Measurements from ENCODE around the gene BID.

The BID gene

DNA sequence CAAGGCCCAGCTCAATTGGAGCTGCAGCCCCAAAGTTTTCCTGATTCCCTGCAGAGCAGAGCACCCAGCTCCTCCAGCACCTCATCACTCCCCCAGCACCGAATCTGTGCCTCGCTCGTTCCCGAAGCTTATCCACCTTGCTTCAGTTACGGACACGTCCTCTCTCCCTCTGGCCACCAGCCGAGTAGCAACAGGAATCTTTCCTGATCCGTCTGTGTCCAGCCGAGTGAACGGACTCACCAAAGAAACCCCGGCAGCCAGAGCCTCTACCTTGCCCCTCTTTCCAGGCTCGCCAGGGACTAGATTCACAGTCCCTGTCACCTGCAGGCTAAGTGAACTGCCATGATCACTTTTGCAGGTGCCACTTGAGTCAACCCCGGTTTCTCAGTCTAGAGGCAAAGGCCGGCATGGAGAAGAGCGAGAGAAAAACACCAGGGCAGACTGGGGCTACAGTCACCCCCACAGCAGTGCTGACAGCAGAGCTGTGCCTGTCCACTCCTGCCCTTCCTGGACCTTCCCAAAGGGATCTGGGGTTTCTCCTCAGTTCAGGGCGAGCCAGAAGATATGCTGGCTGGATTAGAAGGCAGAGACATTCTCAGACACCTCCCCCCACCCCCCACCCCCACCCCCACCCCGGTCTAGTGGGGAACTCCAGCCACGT is 32.3 kb downstream of the BID start:
- no peaks in the 10 kb centered on the region for H3K27me3 ChIP-seq (replicated peaks; ENCODE audit: control insufficient read depth, insufficient read depth, low read length, poor library complexity, severe bottlenecking)
- no peak for DNase-seq
- H3K4me1 ChIP-seq (ENCODE audit: control insufficient read depth, insufficient read depth, low read length, poor library complexity, severe bottlenecking), result no peaks in the 10 kb centered on the region
- peaks cover 37% of the 10 kb centered on the region for H3K36me3 ChIP-seq (ENCODE audit: control insufficient read depth, insufficient read depth, low read length)
- H3K27ac ChIP-seq (ENCODE audit: insufficient read depth, low read length, poor library complexity, severe bottlenecking), result peak overlapping the region; percentile 42
- no peak overlapping the region for H3K4me3 ChIP-seq (ENCODE audit: insufficient read depth, low read depth, low read length, poor library complexity, severe bottlenecking)
- H3K9me3 ChIP-seq (ENCODE audit: control insufficient read depth, low read length), result no peaks in the 10 kb centered on the region

- no peak for DNase-seq
- peaks cover 47% of the 10 kb centered on the region for H3K36me3 ChIP-seq (ENCODE audit: control insufficient read depth, insufficient read depth, low read length)
- no peaks in the 10 kb centered on the region for H3K4me1 ChIP-seq (ENCODE audit: control insufficient read depth, insufficient read depth, low read length, poor library complexity, severe bottlenecking)
- H3K9me3 ChIP-seq (ENCODE audit: control insufficient read depth, low read length), result no peaks in the 10 kb centered on the region
- no peaks in the 10 kb centered on the region for H3K27me3 ChIP-seq (replicated peaks; ENCODE audit: control insufficient read depth, insufficient read depth, low read length, poor library complexity, severe bottlenecking)
- H3K4me3 ChIP-seq (ENCODE audit: insufficient read depth, low read depth, low read length, poor library complexity, severe bottlenecking), result no peak overlapping the region
- no peak overlapping the region for H3K27ac ChIP-seq (ENCODE audit: insufficient read depth, low read length, poor library complexity, severe bottlenecking)
These were observed 34.9 kb downstream of the BID start for GRCh38 chr22:17739196-17739975.

DNA sequence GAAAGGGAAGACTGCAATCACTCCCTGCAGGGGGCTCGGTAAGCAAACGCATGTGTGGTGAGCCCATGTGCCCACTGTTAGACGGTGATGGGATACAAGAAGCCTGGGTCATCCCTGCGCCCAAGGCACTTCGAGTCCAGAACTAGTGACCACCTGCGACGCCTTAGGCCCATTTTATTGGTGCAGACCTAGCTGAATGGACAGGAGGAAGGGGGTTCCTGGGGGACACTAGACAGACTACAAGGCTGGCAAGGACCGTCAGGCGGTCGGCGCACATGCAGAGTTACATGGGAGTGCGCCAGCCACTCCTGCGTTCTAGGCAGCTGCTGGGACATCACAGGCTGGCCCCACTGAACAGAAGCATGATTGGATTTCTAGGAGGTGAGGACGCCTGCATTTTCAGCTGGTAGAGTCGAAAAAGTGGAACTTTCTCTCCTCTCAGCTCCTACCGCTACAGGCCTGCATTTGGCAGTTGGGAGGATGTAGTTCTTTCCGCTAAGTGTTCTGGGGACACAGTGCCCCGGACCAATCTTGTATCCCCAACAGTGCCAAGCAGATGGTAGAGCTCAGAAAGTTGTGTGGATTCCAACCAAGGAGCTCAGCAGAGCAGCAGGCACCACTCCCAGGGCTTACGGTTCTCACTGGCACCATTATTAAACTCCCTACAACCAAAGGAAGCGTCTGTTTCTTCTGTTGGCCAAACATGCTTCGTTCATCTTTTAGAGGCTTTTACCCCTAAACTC is 35.7 kb downstream of the BID start:
- no peak overlapping the region for H3K4me3 ChIP-seq (ENCODE audit: insufficient read depth, low read depth, low read length, poor library complexity, severe bottlenecking)
- DNase-seq, result no peak
- H3K9me3 ChIP-seq (ENCODE audit: control insufficient read depth, low read length), result no peaks in the 10 kb centered on the region
- peaks cover 50% of the 10 kb centered on the region for H3K36me3 ChIP-seq (ENCODE audit: control insufficient read depth, insufficient read depth, low read length)
- H3K4me1 ChIP-seq (ENCODE audit: control insufficient read depth, insufficient read depth, low read length, poor library complexity, severe bottlenecking), result no peaks in the 10 kb centered on the region
- H3K27me3 ChIP-seq (replicated peaks; ENCODE audit: control insufficient read depth, insufficient read depth, low read length, poor library complexity, severe bottlenecking), result no peaks in the 10 kb centered on the region
- H3K27ac ChIP-seq (ENCODE audit: insufficient read depth, low read length, poor library complexity, severe bottlenecking), result no peak overlapping the region

- no peaks in the 10 kb centered on the region for H3K27me3 ChIP-seq (replicated peaks; ENCODE audit: control insufficient read depth, insufficient read depth, low read length, poor library complexity, severe bottlenecking)
- peak overlapping the region; percentile 10 for H3K27ac ChIP-seq (ENCODE audit: insufficient read depth, low read length, poor library complexity, severe bottlenecking)
- no peak overlapping the region for H3K4me3 ChIP-seq (ENCODE audit: insufficient read depth, low read depth, low read length, poor library complexity, severe bottlenecking)
- H3K9me3 ChIP-seq (ENCODE audit: control insufficient read depth, low read length), result no peaks in the 10 kb centered on the region
- peaks cover 45% of the 10 kb centered on the region for H3K36me3 ChIP-seq (ENCODE audit: control insufficient read depth, insufficient read depth, low read length)
- no peak for DNase-seq
- no peaks in the 10 kb centered on the region for H3K4me1 ChIP-seq (ENCODE audit: control insufficient read depth, insufficient read depth, low read length, poor library complexity, severe bottlenecking)
These were observed 40.1 kb downstream of the BID start for GRCh38 chr22:17734187-17734586.

- H3K27ac ChIP-seq (ENCODE audit: insufficient read depth, low read length, poor library complexity, severe bottlenecking), result peak overlapping the region; percentile 22
- H3K4me3 ChIP-seq (ENCODE audit: insufficient read depth, low read depth, low read length, poor library complexity, severe bottlenecking), result no peak overlapping the region
- H3K9me3 ChIP-seq (ENCODE audit: control insufficient read depth, low read length), result no peaks in the 10 kb centered on the region
- H3K36me3 ChIP-seq (ENCODE audit: control insufficient read depth, insufficient read depth, low read length), result peaks cover 38% of the 10 kb centered on the region
- H3K4me1 ChIP-seq (ENCODE audit: control insufficient read depth, insufficient read depth, low read length, poor library complexity, severe bottlenecking), result no peaks in the 10 kb centered on the region
- H3K27me3 ChIP-seq (replicated peaks; ENCODE audit: control insufficient read depth, insufficient read depth, low read length, poor library complexity, severe bottlenecking), result no peaks in the 10 kb centered on the region
- DNase-seq, result no peak
These were observed 40.8 kb downstream of the BID start for GRCh38 chr22:17733466-17733865.

GRCh38 chr22:17732251-17732854 is 41.9 kb downstream of the BID start:
- Histone ChIP-seq H3K27ac (ENCODE audit: insufficient read depth, low read length, poor library complexity, severe bottlenecking) (no peak overlapping the region), H3K4me1 (ENCODE audit: control insufficient read depth, insufficient read depth, low read length, poor library complexity, severe bottlenecking) (no peaks in the 10 kb centered on the region), H3K4me3 (ENCODE audit: insufficient read depth, low read depth, low read length, poor library complexity, severe bottlenecking) (no peak overlapping the region), H3K27me3 (replicated peaks; ENCODE audit: control insufficient read depth, insufficient read depth, low read length, poor library complexity, severe bottlenecking) (no peaks in the 10 kb centered on the region), H3K9me3 (ENCODE audit: control insufficient read depth, low read length) (no peaks in the 10 kb centered on the region), H3K36me3 (ENCODE audit: control insufficient read depth, insufficient read depth, low read length) (peaks cover 34% of the 10 kb centered on the region)
- DNase-seq, result no peak

DNA sequence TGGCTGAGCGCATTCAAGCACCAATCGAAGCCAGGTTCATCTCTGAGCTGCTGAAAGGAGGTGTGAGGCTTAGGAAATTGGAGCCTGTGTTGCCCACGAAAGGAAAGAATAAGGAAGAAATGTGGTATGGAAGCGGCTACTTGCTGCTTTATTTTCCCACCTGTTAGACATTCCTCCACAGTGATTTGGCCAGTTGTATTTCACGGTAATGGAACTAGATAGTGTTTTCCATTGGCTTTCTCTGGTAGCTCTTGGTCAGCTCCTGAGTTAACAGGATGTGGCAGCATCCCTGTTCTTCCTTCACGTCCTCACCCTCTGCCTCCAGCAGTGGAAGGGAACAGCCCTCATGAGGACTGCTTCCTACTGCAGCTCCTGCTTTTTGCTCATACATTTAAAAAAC is 44.7 kb downstream of the BID start:
- Histone ChIP-seq H3K36me3 (ENCODE audit: control insufficient read depth, insufficient read depth, low read length) (peaks cover 27% of the 10 kb centered on the region), H3K9me3 (ENCODE audit: control insufficient read depth, low read length) (no peaks in the 10 kb centered on the region), H3K27ac (ENCODE audit: insufficient read depth, low read length, poor library complexity, severe bottlenecking) (no peak overlapping the region), H3K4me3 (ENCODE audit: insufficient read depth, low read depth, low read length, poor library complexity, severe bottlenecking) (no peak overlapping the region), H3K4me1 (ENCODE audit: control insufficient read depth, insufficient read depth, low read length, poor library complexity, severe bottlenecking) (peaks cover 6% of the 10 kb centered on the region), H3K27me3 (replicated peaks; ENCODE audit: control insufficient read depth, insufficient read depth, low read length, poor library complexity, severe bottlenecking) (no peaks in the 10 kb centered on the region)
- DNase-seq, result no peak

GRCh38 chr22:17728786-17729185 is 45.5 kb downstream of the BID start:
- no peak for DNase-seq
- Histone ChIP-seq H3K36me3 (ENCODE audit: control insufficient read depth, insufficient read depth, low read length) (peaks cover 20% of the 10 kb centered on the region), H3K27ac (ENCODE audit: insufficient read depth, low read length, poor library complexity, severe bottlenecking) (no peak overlapping the region), H3K4me3 (ENCODE audit: insufficient read depth, low read depth, low read length, poor library complexity, severe bottlenecking) (no peak overlapping the region), H3K9me3 (ENCODE audit: control insufficient read depth, low read length) (no peaks in the 10 kb centered on the region), H3K4me1 (ENCODE audit: control insufficient read depth, insufficient read depth, low read length, poor library complexity, severe bottlenecking) (peaks cover 6% of the 10 kb centered on the region), H3K27me3 (replicated peaks; ENCODE audit: control insufficient read depth, insufficient read depth, low read length, poor library complexity, severe bottlenecking) (no peaks in the 10 kb centered on the region)

DNA sequence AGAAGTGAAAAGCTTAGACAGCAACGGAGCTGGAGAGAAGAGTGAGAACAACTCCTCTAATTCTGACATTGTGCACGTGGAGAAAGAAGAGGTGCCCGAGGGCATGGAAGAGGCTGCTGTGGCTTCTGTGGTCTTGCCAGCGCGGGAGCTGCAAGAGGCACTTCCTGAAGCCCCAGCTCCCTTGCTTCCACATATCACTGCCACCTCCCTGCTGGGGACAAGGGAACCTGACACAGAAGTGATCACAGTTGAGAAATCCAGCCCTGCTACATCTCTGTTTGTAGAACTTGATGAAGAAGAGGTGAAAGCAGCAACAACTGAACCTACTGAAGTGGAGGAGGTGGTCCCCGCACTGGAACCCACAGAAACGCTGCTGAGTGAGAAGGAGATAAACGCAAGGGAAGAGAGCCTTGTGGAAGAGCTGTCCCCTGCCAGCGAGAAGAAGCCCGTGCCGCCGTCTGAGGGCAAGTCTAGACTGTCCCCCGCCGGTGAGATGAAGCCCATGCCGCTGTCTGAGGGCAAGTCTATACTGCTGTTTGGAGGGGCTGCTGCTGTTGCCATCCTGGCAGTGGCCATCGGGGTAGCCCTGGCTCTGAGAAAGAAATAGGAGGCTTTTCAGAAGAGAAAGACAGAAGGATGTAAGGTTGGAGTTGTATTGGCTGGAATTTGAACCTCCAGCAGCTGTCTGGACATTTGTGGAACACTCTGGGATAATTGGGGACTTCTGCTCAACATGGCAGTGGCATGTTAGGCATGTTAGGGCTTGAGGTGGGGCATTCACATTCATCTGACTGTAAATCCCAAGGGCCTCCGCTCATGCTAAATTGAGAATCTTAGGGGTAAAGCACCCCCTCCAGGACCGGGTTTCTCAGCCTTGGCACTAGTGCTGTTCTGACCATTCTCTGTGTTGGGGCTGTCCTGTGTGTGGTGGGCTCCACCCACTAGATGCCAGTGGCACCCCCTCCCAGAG is 47.1 kb downstream of the BID start:
- Histone ChIP-seq H3K27me3 (replicated peaks; ENCODE audit: control insufficient read depth, insufficient read depth, low read length, poor library complexity, severe bottlenecking) (no peaks in the 10 kb centered on the region), H3K4me3 (ENCODE audit: insufficient read depth, low read depth, low read length, poor library complexity, severe bottlenecking) (no peak overlapping the region), H3K9me3 (ENCODE audit: control insufficient read depth, low read length) (no peaks in the 10 kb centered on the region), H3K4me1 (ENCODE audit: control insufficient read depth, insufficient read depth, low read length, poor library complexity, severe bottlenecking) (peaks cover 6% of the 10 kb centered on the region), H3K36me3 (ENCODE audit: control insufficient read depth, insufficient read depth, low read length) (peaks cover 15% of the 10 kb centered on the region), H3K27ac (ENCODE audit: insufficient read depth, low read length, poor library complexity, severe bottlenecking) (no peak overlapping the region)
- DNase-seq, result no peak

Measured in effector memory CD4-positive, alpha-beta T cell (primary cell).